Epithelial cell of proximal tubule (primary cell): ENCODE results near the gene CCDC187. TPM values are rescaled to one million over a fixed set of nuclear protein-coding genes. Genes with fewer than 3 reads are reported as not detected.

Source experiments
- DNase-seq: peaks from one replicate; pipeline ENCODE4 v3.0.0-alpha.2; 2011; ENCODE audit warnings: low read depth
- H3K4me3 ChIP-seq: 2 replicates; pipeline ENCODE4 v1.5.1; 2011; ENCODE audit warnings: low read depth, mild to moderate bottlenecking, low read length
- total RNA-seq: library from RNA; depleted of rRNA; stranded (reverse); fragments of >200 nt; gene quantifications from 2 replicates; pipeline ENCODE4 v1.2.3, GENCODE V29; 2015
- TF ChIP-seq, protein P1 (sequence below): conservative IDR thresholded peaks from 2 replicates; pipeline ENCODE4 v1.5.1; 2012; ENCODE audit warnings: low read depth, mild to moderate bottlenecking, low read length

CCDC187 gene
- total RNA-seq, 1 donor from 2014 or later = 0.75 TPM

GRCh38 chr9:136231478-136232297 lies 72.2 kb downstream of the CCDC187 start:
- no peak for DNase-seq
- TF ChIP-seq, protein P1, sequence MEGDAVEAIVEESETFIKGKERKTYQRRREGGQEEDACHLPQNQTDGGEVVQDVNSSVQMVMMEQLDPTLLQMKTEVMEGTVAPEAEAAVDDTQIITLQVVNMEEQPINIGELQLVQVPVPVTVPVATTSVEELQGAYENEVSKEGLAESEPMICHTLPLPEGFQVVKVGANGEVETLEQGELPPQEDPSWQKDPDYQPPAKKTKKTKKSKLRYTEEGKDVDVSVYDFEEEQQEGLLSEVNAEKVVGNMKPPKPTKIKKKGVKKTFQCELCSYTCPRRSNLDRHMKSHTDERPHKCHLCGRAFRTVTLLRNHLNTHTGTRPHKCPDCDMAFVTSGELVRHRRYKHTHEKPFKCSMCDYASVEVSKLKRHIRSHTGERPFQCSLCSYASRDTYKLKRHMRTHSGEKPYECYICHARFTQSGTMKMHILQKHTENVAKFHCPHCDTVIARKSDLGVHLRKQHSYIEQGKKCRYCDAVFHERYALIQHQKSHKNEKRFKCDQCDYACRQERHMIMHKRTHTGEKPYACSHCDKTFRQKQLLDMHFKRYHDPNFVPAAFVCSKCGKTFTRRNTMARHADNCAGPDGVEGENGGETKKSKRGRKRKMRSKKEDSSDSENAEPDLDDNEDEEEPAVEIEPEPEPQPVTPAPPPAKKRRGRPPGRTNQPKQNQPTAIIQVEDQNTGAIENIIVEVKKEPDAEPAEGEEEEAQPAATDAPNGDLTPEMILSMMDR = no peak
- H3K4me3 ChIP-seq = no peak overlapping the region

DNA sequence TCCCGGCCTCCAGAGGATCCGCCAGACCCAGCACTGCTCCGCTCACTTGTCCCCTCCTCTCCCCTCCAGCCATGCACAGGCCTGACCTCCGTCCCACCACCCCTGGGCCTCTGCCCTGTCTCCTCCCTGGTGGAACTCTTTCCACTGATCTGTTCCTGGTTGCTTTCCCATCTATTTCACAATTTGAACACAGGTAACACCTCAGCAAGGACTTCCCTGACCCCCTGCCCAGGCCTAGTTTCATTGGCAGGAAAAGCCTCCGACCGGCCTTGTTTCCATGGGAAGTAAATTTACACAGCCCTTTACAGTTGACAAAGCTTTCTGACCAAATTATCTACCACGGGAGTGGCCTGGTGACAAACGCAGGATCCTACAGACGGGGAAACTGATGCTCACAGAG lies 73.1 kb downstream of the CCDC187 start:
- DNase-seq = no peak
- TF ChIP-seq, protein P1 = no peak
- no peak overlapping the region for H3K4me3 ChIP-seq

GRCh38 chr9:136230365-136230764 lies 73.5 kb downstream of the CCDC187 start:
- DNase-seq = no peak

GRCh38 chr9:136229096-136230065 lies 74.5 kb downstream of the CCDC187 start:
- DNase-seq = no peak
- no peak overlapping the region for H3K4me3 ChIP-seq
- TF ChIP-seq, protein P1 = no peak

More at GRCh38 chr9:136230365-136230764, 73.5 kb downstream of the CCDC187 start:
- no peak overlapping the region for H3K4me3 ChIP-seq
- TF ChIP-seq, protein P1 = no peak

GRCh38 chr9:136228107-136228875 lies 75.6 kb downstream of the CCDC187 start:
- TF ChIP-seq, protein P1 = no peak
- DNase-seq = no peak
- no peak overlapping the region for H3K4me3 ChIP-seq

DNA sequence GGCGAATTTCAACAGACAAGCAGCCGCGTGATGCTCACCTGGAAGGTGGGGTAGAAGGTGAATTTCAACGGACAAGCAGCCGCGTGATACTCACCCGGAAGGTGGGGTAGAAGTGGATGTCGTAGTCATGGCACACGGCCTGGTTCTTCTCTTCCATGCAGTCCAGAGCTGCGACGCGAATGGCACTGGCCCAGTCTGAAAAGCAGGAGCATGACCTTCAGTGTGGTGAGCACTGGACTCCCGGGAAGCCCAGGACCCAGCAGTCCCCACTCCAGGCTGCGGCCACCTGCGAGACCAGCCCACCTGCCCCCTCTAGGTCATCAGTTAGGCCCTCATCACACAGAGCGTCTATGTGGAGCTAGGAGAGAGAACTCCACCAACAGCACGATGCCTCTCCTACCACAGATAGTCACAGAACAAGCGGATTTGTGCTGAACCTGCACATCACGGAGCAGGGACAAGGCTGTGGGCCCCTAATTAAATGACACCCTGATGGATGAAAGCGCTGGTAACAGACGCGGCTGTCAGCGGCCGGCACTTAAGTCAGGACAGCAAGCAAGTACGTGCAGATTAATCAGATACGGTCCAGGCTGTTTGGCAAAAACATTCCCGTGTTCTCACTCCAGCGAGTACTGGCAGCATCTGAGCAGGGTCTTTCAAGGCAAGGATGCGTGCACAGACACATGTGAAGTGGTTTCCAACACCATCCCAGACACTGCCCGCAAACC lies 77.0 kb downstream of the CCDC187 start:
- DNase-seq = no peak
- TF ChIP-seq, protein P1 = no peak
- no peak overlapping the region for H3K4me3 ChIP-seq
